Hematopoietic multipotent progenitor cell treated with erythropoietin and hydrocortisone succinate and interleukin-3 and kit ligand, for 8 days (in vitro differentiated cells): ENCODE results near the gene GJA9.
"Not testable (repeated sequence)": the region's sequence is repeated elsewhere in the genome, so short reads cannot be mapped to it uniquely, and the experiment has no call there.

Experiments used
- DNase-seq: peaks from one replicate; pipeline ENCODE4 v3.0.0-alpha.2; 2015

Gene GJA9

GRCh38 chr1:38873027-38873969, 8.1 kb downstream of the GJA9 start, which contains the start of gene MYCBP:
Gene MYCBP, minus strand, starts transcription at chr1:38873348. Its CDS starts 43 bp downstream, at chr1:38873305.
- peak; percentile 95 for DNase-seq

GRCh38 chr1:38872401-38873026, 8.9 kb downstream of the GJA9 start:
- DNase-seq = peak; percentile 22

DNA sequence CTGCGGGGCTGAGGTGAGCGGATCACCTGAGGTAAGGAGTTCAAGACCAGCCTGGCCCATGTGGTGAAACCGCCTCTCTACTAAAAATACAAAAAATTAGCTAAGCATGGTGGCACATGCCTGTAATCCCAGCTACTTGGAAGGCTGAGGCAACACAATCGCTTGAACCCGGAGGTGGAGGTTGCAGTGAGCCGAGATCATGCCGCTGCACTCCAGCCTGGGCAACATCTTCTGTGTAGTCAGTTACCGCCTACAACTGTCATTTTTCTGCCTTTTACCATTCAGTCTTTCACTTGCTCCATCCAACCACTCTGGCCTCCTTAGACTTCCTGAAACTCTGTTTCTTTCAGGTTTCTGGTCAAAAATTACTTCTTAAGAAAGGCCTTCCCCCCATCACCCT, 10.4 kb downstream of the GJA9 start:
- no peak for DNase-seq

- no peak for DNase-seq
Observed at GRCh38 chr1:38867208-38867607, 14.2 kb downstream of the GJA9 start.

DNA sequence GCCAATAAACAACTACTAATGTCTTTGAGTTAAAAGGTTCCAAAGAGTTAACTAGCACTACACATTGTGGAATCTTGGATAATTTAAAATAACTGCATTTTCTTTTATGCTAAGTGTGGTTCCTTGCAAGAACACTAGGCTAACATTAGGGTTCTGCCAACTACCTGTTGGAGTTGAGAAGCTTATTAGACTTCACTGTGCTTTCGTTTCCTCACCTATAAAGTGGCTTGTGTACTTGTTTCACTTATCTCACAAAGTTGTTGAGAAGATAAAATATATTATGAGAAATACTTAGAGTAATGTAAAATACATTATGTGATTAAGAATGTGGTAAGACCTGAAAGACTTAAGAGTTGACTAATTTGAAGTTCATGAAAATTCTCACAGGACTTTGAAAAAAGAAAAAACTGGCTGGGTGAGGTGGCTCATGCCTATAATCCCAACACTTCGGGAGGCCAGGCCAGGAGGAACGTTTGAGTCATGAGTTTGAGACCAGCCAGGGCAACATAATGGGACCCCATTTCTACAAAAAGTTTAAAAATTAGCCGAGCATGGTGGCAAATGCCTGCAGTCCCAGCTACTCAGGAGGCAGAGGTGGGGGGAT, 16.2 kb downstream of the GJA9 start:
- DNase-seq = no peak

GRCh38 chr1:38860454-38860795, 21.0 kb downstream of the GJA9 start:
- peak; percentile 34 for DNase-seq

DNA sequence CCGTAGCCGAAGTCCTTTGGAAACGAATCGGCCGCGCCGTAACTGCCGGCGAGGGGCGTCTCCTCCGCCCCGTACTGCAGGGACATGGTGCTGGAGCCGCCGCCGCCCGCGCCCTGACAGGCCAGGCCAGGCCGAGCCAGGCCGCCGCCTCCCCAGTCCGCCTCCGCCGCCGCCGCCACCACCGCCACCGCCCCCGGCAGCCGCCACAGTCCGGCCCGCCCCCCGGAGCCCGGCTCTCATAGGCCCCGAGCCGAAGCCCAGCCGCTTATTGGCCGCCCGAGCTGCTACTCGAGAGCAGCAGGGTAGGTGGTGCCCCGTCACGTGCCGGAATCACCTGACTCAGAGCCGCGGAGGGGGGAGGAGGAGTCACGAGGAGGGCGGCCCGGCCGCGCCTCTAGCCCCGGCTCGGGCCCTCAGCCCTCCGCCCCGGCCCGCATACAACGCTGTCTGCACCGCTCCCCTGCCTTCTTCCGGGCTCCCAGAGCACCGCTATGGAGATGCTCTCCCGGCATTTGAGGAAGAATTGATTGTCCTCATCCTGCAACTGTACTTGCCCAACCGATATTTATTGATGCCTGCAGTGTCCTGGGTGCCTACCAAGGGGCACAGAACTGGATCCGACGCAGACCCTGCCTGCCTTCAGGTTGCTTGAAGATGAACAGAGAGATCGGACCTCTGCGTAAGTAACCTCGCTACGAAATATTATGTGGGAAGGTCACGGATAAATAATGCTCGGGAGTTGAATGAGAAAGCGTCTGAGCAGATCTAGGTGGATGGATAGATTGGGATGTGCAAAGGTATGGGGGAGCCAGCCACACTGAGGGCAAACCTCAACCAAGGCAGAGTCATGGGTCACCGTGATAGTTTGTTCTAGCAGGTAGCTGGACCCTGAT, 21.6 kb downstream of the GJA9 start, which contains the start of gene RRAGC:
RRAGC (minus strand) TSS at position 212 of the 893 bp plus-strand sequence; CDS start at position 86, 126 bp downstream.
- peak; percentile 98 for DNase-seq

- peak; percentile 54 for DNase-seq
Observed at GRCh38 chr1:38858833-38859560, 22.4 kb downstream of the GJA9 start.

- DNase-seq = no peak
Observed at GRCh38 chr1:38852780-38853179, 28.6 kb downstream of the GJA9 start.

- DNase-seq = no peak
Observed at GRCh38 chr1:38848071-38848470, 33.3 kb downstream of the GJA9 start.

GRCh38 chr1:38846210-38846609, 35.2 kb downstream of the GJA9 start:
- DNase-seq = no peak

- not testable (repeated sequence) for DNase-seq
Observed at GRCh38 chr1:38845088-38845487, 36.3 kb downstream of the GJA9 start.

DNA sequence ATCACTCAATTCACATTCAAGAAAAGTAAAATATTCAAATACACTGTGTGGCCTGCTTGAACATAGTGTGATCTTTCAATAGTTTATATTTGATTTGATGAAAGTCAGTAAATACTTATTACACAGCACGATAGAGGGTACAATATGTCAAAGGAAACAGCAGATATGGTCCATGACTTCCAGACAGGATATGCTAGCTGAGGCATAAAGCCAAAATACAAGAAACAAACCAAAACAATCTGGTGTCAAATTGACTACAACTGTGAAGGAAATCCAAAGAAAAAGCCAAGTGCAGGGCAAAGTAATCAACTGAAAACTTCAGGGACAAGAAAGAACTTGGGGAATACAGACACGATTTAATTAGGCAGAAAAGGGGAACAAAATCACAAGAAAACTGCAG, 41.1 kb downstream of the GJA9 start:
- DNase-seq = no peak

DNA sequence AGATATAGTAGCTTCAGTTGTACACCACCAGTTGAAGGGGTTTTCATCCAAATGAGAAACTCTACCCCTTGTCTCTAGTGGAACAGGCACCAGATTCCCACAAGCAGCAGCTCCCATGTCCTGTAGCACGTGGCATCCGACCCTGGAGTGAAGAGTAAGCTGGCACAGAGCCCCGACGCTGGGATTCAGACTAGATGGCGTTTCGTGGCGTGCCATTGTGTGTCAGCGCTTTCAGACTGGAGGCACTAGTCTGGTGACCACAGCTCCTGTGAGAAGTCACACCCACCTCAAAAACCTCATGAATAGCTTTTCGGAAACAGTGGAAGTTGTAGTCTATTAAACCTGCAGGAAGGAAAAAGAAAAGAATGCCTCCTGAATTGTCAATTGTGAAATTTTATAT, 42.0 kb downstream of the GJA9 start:
- no peak for DNase-seq

DNA sequence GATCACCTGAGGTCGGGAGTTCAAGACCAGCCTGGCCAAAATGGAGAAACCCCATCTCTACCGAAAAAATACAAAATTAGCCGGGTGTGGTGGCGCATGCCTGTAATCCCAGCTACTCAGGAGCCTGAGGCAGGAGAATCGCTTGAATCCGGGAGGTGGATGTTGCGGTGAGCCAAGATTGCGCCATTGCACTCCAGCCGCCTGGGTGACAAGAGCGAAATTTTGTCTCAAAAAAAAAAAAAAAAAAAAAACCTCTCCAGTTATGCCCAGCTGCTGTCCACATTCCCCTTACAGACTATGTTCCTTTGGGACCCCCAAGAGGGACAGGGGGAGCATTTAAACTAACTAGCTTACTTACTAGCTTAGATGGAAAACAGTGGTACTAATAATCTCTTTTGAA, 45.1 kb downstream of the GJA9 start:
- not testable (repeated sequence) for DNase-seq

DNA sequence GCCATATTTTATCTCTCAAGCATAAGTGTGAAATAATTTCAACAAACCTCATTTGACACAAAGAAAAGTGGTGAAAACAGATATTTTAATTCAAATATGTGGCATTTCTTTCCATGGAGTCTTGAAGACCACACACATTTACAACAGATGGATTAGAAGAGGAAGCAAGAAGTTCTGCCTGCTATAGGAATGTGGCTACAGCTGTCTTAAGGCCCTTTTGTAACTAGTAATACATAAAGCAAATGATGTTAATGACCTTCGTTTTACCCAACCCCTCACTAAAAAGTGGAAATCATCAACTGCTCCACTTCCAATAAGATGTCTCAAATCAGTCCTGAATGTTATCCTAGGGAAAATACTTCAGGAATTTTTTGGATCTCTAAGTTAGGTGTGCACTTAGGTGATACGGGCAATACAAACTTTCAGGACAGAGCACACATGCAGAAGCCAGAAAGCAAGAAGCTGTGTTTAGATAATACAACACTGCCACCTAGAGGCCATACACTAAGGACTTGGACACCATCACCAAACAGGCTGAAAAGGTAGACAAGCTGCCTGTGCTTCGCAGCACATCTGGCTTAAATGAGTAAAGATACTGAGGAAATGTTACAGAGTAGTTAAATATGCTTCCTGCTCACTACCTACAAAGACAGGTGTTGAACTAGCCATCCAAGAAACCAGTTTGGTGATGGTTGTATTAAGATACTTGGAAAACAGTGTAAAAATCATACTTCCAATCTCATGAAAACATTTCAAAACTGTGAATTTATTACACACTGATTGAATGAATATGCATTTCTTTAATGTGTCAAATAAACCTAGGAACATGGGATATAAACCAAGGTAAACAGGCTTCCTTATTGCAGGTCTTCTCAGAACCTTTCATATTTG, 46.2 kb downstream of the GJA9 start:
- peak; percentile 91 for DNase-seq

- DNase-seq = no peak
Observed at GRCh38 chr1:38834221-38834782, 47.1 kb downstream of the GJA9 start.

- no peak for DNase-seq
Observed at GRCh38 chr1:38833146-38833545, 48.2 kb downstream of the GJA9 start.

- DNase-seq = no peak
Observed at GRCh38 chr1:38832370-38832734, 49.0 kb downstream of the GJA9 start.

DNA sequence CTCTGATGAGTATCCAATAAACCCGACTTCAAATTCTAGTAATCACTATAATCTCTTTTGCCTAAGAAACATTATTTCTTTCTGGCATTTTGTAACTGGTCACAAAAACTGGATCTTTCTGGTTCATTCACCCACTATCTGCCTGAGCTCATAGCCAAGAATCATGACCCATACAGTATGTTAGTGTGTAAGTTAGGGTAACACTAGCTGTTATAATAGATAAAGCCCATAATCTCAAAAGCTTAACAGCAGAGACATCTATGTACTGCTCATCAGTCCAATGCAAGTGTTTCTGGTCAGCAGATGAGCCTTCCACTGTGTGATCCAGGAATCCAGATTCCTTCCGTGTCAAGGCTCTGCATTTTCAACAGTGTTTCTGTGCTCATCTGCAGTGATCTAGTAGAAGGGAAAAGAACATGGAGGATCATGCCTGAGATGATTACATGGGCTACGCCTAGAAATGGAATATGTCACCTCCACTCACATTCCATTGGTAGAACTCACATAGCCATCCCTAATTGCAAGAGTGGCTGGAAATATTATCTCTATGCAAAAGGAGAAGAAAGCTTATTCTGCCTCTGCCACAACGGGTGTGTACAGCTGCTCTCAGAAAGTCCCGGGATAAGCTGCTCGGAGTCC, 49.5 kb downstream of the GJA9 start:
- peak; percentile 75 for DNase-seq
